ENCODE measurements around the gene SPOCD1.

The SPOCD1 gene

DNA sequence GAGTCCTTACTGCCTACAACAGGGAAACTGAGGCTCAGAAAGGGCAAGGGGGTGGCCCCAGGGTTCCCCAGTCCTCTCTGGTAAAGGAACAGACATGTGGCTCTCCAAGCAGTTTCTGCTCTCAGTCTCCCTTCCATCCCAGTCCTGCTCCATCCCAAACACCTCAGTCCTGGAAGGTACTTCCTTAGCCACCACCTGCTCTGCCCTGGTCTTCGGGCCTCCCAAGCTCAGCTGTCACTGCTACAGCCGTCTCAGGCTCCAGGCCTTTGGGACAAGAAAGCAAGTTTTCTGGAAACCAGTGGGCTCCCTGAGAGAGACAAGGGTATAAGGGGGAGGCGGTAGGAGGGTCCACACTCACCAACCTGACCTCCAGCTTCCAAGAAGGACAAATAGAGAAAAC, 28.6 kb downstream of the SPOCD1 start:
- DNase-seq (ENCODE audit: low read depth): no peak

DNA sequence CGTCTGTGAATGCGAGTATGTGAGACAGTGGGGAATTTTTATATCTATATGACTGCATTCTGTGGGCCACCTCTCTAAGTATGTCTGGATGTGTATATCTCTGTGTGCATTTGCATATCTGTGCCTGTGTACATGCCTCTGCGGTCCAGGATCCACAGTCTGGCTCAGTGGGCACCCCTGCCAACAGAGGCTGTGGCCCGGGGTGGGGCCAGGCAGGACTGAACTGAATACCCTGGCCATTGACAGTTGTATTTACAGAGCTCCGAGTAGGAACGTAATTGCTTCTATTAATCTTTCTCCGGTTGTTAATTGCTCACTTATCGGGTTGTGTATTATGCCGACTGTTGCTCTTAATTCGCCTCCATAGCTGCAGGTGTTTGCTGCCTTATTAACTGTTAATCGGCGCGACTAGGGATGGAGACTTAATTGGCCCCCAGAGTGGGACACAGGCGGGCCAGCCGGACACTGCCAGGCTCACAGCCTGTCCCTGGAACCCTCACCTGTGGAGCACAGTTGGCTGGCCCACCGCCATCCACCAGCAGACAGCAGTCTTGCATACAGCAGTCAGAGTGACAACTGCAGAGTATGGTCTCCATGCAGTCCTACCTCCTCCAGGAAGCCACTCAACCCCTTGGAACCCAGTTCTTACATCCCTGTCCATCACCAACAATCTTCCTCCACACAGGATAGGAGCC, 29.3 kb downstream of the SPOCD1 start:
- no peak for DNase-seq (ENCODE audit: low read depth)

DNA sequence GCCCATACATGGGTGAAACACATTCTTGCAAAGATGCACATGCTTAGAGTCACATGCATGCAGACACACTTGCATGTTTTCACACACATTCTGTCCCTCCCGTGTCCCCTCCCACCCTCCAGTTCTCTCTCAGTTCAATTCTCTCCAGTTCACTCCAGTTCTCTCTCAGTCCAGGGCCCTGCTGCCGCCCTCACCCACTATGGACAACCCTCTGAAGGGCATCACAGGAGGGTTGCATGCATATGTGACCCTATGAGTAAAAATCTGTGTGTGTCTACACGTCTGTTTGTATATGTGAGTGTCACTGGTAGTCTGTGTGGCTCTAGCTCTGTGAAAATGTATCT, 29.9 kb downstream of the SPOCD1 start:
- DNase-seq (ENCODE audit: low read depth): no peak

DNA sequence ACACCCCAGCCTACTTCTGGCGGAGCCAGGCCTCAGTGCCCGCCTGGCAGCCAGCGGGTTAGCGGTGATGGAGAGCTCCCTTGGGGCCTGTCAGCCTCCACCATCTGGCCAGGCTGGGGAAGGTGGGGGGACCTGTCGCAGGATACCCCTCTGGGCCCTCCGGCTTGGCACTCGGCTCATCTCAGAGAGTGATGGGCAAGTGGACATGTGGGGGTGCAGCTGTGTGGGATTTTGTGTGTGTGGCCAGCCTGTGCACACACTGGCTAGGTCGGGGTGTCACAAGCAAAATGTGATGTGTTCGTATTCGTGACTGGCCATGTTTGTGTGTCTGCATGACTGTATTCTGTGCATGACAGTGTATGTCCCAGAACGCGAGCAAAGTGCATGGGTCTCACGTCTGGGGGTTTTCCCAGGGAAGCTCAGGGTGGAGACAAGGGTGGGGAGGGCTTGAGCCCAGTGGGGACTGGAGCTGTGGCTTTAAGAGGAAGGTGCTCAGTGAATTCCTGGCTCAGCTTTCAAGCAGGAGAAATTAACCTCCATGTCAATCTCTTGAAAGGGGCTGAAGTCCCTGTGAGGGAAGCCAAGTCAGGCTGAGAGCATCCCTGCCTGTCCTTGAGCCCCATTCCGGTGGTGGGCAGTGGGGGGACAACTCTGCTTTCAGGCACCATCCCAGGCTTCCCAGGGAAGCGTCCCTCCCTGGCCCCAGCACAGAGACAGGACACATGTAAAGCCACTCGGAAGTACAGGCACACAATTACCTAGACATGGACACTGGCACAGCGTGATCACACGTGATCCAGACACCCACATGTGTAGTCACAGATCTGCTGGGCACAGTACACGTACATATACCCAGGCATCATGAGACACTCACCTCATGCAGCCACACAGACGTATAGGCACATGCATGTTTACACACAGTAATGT, 30.5 kb downstream of the SPOCD1 start:
- no peak for DNase-seq (ENCODE audit: low read depth)

DNA sequence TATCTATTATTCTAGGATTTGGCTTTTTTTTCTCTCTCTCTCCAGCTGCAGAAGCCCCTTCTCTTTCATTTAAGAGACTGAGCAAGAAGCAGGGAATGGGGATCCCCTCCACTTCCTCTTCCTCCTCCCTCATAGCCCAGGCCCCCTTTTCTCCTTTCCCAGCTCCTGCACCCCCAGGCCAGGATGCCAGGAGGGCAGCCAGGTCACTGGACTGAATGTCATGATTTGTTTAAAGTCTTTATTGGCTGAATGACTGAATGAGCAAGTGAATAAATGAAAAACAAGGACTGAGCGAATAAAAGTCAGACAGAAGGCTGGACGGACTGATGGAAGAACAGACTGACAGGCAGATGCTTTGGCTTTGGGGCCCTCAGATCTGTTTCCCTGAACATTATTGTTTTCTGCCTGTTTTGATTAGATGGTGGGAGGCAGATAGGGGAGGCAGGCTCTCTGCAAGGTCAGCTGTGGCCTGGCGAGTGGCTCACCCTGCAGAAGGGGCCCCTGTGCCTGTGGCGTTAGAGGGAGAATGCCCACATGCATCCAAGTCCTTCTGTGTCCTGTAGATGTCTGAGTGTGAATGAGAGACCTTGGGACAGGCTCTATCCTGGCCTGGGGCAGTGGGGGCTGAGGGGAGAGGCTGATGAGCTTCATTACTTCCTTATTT, 31.3 kb downstream of the SPOCD1 start:
- no peak for DNase-seq (ENCODE audit: low read depth)

DNA sequence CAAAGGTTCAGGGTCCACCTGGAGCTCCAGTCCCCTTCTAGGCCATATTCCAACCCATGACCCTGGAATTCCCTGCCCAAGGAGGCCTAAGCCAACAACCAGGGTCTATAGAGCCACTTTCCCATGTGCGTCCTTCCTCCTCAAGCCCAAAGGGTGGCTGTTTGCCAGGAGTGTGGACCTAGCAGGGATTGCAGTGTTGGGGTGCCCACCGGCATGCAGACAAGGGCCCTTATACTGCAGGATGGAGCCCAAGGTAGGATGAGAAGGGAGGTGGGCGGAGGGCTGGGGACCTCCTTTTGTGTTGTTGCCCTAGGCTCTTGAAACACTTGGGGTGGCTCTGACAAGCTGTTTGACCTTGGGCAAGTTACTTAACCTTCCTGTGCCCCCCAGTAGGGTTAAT, 32.0 kb downstream of the SPOCD1 start:
- no peak for DNase-seq (ENCODE audit: low read depth)

DNA sequence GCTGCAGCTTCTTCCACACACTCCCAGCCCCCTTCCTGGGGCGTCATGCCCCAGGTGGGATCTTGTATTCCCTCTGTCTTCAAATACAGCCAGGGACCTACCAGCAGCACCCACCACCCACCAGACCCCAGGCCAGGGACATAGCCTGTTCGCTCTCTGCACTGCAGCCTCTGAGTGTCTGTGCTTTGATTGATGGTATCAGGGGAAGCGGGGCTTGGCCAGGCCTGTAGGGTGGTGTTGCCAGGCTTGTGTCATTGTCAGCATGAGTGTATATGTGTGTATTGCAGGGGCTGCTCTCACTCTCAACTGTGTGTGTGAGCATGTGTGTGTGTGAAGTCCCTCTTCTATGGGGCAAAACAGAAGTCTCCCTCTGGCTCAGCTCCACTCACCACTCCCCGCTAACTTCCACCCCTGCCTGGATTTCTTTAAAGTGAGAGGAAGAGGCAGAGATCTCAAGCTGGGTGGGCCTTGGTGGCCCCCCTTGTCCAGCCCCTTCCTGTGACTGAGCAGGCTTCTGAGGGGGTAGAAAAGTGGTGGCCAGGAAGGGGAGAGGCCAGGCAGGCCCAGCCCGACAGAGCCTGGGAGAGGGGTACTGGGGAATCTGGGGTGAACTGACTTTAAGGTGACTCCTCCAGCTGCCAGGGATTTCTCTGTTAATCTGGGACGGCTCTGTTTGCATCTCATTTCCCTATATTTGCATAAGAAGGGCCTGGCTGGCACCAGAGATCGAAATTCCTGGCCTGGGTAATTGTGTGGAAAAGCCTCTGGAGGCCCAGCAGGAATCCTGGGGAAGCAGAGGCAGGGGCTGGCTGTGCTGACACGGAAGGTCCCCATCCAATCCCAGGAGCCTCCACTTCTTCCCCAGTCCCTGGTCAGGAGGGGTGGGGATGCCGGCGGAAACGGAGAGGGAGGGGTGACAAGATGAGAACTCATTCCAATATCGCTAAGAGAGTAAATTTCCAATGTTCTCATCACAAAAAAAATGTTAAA, 33.1 kb downstream of the SPOCD1 start:
- no peak for DNase-seq (ENCODE audit: low read depth)

DNA sequence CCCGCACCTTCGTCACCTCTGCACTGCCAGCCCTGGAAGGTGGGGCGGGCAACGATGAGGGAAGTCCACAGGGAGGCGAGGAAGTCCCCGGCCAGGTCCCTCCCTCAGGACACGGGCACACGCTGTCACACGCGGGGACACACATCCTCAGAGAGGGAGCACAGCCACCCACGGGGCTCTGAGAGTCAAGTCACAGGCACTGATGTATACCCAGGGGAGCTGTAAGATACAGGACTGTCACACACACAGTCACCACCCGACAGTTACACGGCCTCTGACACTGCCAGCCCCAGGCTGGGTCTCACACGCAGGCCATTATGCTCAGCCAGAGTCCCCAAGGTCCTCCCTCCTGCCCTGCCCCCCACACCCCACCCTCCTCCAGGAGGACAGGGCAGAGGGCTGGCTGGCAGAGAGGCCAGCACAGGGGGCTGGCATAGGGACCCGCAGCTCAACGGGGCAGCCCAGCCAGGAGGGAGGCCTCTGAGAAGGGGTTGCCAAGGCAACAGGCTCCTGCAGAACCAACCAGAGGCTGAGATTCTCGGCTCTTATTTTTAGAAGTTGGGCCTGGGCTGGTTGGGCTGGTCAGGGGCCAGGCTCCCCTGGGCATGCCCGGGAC, 34.0 kb downstream of the SPOCD1 start:
- DNase-seq (ENCODE audit: low read depth): no peak

DNA sequence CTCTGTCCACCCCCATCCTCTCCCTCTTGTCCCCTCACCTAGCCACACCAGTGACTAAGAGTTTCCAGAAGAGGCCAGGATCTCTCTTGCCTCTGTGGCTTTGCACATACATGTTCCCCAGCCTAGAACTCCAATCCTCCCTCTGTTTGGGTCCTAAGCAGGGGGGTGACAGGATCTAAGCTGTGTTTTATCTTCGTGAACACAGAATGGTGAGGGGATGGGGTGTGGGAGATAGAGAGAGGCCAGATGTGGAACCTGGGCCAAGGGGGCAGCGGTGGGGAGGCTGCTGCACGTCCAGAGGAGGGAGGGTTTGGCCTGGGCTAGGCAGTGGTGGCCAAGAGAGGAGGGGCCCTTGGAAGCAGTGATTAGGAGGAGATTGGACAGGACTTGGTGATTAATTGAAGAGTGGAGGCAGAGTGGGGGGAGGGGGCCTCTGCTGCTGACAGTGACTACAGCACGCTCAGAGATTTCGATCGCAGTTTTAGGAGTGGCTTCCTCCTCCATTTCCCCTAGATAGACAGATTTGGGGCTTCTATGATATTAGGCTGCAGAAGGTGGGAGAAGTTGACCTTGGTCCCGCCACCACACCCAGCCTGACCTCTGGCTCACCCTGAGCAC, 34.6 kb downstream of the SPOCD1 start:
- DNase-seq (ENCODE audit: low read depth): no peak

DNA sequence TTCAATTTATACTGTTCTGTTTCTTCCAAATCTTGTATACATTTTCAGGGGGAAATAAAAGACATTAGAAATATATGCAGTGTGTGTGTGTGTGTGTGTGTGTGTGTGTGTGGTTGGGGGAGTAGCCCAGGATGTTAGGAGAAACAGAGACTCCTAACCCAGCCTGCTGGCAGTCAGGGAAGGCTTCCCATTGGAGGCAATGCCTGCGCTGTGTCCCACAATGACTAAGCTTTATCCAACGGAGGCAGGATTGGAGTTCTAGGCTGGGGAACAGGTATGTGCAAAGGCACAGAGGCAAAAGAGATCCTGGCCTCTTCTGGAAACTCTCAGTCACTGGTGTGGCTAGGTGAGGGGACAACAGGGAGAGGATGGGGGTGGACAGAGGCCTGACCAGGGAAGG, 35.2 kb downstream of the SPOCD1 start:
- no peak for DNase-seq (ENCODE audit: low read depth)

DNA sequence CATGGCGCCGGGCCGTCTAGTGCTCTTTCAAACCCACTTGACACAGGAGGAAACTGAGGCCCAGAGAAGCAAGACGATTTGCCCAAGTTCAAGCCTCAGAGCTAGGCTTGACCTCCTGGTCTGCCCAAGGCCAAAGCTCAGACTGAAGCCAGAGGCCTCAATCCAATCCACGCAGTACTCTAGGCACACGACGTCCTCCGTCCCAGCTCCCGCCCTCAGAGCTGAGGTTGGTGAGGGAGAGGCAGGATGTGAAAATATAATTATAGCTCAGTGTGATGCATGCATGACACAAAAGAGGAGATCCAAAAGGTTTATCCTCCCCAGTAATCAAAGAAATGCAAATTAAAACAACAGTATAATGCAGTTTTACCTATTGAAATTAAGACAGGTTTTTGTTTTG, 36.1 kb downstream of the SPOCD1 start:
- no peak for DNase-seq (ENCODE audit: low read depth)

DNA sequence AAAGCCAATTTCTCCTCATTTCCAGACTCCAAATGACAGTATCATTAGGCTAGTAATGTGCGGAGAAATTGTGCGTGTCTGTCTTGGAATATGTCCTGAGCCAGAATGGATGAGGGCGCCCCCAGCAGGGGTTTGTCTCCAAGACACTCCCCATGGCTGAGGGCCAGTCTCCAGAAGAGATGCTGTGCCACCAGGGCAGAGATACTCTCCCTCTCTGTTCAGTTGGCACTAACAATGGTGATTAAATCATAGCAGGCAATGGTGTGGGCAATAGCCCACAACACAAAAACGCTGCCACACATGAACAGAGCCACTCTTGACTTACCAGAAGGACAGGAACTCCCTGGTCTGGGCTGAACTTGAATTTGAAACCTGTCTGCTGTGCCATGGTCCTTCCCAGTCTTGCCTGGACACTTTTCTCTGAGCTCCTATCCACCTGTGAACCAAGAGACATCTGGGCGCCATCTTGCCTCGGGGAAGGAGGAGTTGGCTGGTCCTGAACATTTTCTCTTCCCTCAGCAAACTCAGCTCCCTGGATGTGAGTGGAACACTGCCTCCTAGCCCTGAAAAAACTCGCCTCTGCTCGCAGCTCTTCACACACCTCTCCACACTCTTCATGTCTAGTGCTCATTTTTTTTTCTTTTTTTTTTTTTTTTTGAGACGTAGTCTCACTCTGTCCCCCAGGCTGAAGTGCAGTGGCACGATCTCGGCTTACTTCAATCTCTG, 36.9 kb downstream of the SPOCD1 start:
- DNase-seq (ENCODE audit: low read depth): no peak

DNA sequence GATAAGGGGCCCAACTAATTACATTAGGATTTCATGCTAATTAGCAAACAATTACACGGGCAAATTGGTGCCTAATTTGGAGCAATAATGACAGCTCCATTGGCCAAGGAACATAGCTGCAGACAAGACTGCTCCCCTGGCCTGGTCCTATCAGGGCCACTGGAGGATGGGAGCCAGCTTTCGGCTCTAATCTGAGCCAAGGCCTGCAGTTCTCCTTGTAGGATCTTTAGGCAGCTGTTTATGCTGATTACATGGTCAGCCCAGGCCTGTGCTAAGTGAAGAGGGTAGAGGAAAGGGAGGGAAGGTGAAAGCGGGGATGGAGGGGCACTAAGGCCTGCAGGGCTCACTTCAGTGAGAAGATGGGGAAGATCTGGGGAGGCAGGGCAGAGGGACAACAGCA, 39.3 kb downstream of the SPOCD1 start:
- DNase-seq (ENCODE audit: low read depth): no peak

DNA sequence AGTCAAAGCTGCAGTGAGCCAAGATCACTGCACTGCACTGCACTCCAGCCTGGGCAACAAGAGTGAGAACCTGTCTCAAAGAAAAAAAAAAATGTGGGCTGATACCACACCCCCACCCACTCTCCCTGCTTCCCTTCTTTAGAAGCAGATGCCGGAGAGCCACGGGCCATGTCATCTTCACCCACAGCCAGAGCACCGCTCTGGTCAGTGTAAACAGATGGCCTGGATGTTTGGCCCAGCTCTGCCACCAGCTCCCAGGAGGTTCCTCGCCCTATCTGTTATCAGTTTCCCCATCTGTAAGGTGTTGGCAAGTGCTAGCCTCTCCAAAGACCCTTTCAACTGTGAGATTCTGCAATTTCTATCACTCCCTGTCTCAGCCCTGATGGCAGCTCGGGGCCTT, 39.8 kb downstream of the SPOCD1 start:
- no peak for DNase-seq (ENCODE audit: low read depth)

DNA sequence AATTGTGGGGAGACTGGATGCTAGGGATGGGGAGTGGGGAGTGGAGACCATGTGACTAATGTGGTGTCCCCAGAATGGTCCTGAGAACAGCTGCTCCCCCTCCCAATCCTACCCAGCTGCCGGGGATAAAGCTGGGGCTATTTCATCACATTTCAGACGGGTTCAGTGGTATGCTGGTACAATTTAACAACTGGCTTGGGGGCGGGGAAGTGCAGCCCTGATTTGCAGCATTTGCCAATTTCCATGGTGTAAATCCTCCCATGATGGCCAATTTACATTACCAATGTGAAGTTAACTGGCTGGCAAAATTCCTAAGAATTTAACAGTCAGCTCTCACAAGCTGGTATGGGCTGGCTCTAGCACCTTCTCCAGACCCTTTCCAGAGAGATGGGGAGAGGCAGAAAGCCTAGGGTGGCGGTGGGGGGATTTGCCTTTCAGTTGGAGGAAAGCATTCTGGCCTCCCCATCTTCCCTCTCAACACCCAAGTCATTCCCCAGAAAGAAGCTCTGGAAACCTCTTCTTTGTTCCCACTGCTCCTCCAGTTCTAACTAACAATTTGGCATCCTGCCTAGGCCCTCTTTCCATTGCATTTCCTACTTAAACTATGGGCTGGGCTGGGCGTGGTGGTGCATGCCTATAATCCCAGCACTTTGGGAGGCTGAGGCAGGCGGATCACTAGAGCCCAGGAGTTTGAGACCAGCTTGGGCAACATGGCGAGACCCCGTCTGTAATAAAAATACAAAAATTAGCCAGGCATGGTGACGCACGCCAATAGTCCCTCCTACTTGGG, 40.4 kb downstream of the SPOCD1 start:
- no peak for DNase-seq (ENCODE audit: low read depth)

DNA sequence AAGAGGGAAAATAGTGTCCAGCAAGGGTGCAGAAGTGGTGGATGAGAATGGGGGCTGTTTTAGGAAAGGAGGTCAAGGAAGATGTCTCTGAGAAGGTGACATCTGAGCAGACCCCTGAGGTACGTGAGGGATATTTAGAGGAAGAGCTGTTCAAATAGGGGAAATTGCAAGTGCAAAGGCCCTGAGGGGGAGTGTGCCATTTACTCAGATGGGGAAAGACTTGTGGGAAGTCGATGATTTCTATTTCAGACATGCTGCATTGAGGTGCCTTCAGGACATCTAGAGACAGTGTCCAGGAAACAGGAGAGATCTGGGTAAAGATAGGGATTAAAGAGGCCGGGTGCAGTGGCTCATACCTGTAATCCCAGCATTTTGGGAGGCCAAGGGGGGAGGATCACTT, 41.3 kb downstream of the SPOCD1 start:
- no peak for DNase-seq (ENCODE audit: low read depth)

DNA sequence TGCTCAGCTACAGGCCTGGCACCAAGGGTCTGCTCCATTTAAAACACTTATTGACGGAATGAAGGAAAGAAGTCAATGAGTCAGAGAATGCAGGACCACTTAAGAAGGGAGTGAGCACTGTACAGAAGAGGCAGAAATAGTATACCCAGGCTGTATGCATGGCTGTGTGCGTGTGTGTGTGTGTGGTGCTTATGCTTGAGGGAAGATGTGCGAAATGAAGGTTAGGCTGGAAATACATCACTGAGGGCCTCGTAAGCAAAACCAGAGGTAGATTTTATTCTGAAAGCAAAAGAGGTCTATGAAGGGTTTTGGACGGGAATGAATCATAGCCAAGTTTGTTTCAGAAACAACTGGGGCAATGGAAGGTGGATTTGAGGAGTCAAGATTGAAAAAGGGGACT, 42.0 kb downstream of the SPOCD1 start:
- DNase-seq (ENCODE audit: low read depth): no peak

DNA sequence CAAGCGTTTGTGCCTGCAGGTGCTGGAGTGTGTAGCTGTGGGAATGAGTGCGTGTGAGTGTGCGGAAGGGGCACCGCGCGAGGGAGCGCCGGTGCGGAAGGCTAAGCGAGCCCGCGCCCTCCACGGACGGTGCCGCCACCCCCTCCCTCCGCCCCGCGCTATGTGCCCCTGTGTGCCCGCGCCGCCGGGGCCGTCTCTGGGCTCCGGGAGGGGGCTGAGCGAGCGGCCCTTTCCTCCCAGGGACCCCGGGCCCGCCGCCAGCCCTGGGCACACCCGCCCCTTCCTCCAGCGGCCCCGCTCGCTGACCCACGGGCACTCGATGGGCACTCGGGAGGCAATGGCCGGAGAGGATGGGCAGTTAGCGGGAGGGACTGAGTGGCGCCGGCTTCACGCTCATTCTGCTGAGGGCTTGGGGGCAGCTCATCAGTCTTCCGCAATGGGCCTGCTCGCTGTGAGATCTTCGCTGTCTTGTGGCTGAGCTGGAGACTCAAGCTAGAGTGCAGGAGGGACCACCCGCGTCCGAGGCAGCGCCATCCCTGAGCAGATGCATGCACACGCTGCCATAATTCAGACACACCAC, 43.1 kb downstream of the SPOCD1 start:
- DNase-seq (ENCODE audit: low read depth): no peak

All from HS-5 (cell line).